Measurements from ENCODE around the gene SPR. TPM values are rescaled to one million over a fixed set of nuclear protein-coding genes. Genes with fewer than 3 reads are reported as not detected.

Gene SPR
- total and polyA plus RNA-seq, 2 of the 13 experiments (the other 11 are each of a cell fraction or from before 2014, with no cell fraction given): 34.0 to 96.0 TPM

- WGBS (ENCODE audit: low lambda C conversion rate): 25% methylated on average over 7 of the region's 7 CpGs
- Histone ChIP-seq H4K20me1 (ENCODE audit: insufficient read depth, low read length) (no peaks in the 10 kb centered on the region; the same call in 1 of the 2 replicates), H3K9me3 (ENCODE audit: low read length) (no peaks in the 10 kb centered on the region), H3K4me2 (ENCODE audit: low read depth, low read length) (no peak overlapping the region), H3K36me3 (replicated peaks in 1 of 2; ENCODE audit: control insufficient read depth in 1 of 2, insufficient read depth in 2 of 2, low read length in 2 of 2) (no peaks in the 10 kb centered on the region), H2AFZ (ENCODE audit: low read length) (no peak overlapping the region), H3K79me2 (ENCODE audit: insufficient read depth, low read length) (no peaks in the 10 kb centered on the region), H3K4me3 (replicated peaks in 1 of 3; ENCODE audit: insufficient read depth in 1 of 3, low read depth in 2 of 3, low read length in 3 of 3) (no peak overlapping the region), H3K4me1 (ENCODE audit: insufficient read depth, low read length) (peaks cover 35% of the 10 kb centered on the region), H3K9ac (ENCODE audit: insufficient read depth, low read depth, low read length) (no peak overlapping the region), H3K27ac (ENCODE audit: extremely low read length, insufficient read depth, low read length) (no peak overlapping the region), H3K27me3 (ENCODE audit: control insufficient read depth in 1 of 2, insufficient read depth in 2 of 2, low read length in 2 of 2) (peaks cover 17 to 75% of the 10 kb centered on the region in 2 experiments)
- ATAC-seq: no peak
- in situ Hi-C loops (cut with HindIII; ENCODE audit: extremely low pct_ligation_motif_present, low pct_unique_long_range_greater_than_20kb): no loop called here
- no TSS peak for BruUV-seq (replicated peaks)
- intact Hi-C loops (cut with micrococcal nuclease; ENCODE audit: unreplicated experiment): no loop called here
- peak; percentile 60 for FAIRE-seq
- DNase-seq (ENCODE audit: low spot score): no peak
- no peak for TF ChIP-seq ZBTB1 (CRISPR knock-in tag; IDR thresholded peaks at IDR 0.05; ENCODE audit: borderline replicate concordance)
- TF ChIP-seq KDM5B (CRISPR knock-in tag; IDR thresholded peaks at IDR 0.05; ENCODE audit: borderline replicate concordance): no peak
- no peak for TF ChIP-seq ATF6 (CRISPR knock-in tag; conservative IDR thresholded peaks at IDR 0.05)
- TF ChIP-seq XRCC5 (optimal IDR thresholded peaks at IDR 0.05; ENCODE audit: low read length): peak; percentile 36
- TF ChIP-seq ATF7 (IDR thresholded peaks at IDR 0.05): peak; percentile 17; the same call in 1 of the 2 replicates
- no peak for TF ChIP-seq ATF7 (CRISPR knock-in tag; IDR thresholded peaks at IDR 0.05)
- no peak for TF ChIP-seq ZNF691 (CRISPR knock-in tag; IDR thresholded peaks at IDR 0.05; ENCODE audit: borderline replicate concordance, low read depth)
- TF ChIP-seq NR3C1 (CRISPR knock-in tag; IDR thresholded peaks at IDR 0.05): no peak
- no peak for TF ChIP-seq TEAD2 (CRISPR knock-in tag; IDR thresholded peaks at IDR 0.05)
- no peak for TF ChIP-seq ZNF431 (CRISPR knock-in tag; IDR thresholded peaks at IDR 0.05; ENCODE audit: borderline replicate concordance, low read depth)
- 0 out of 2 replicates have a peak, but pooled peaks have one; percentile 12 for TF ChIP-seq CTCF (CRISPR knock-in tag; IDR thresholded peaks at IDR 0.05)
- TF ChIP-seq ZNF354B (CRISPR knock-in tag; IDR thresholded peaks at IDR 0.05): no peak
- TF ChIP-seq ISL2 (CRISPR knock-in tag; IDR thresholded peaks at IDR 0.05): no peak
- TF ChIP-seq IRF1 (CRISPR knock-in tag; IDR thresholded peaks at IDR 0.05; ENCODE audit: low read depth): no peak
- ChIA-PET POLR2A (no interaction called here), CTCF (ENCODE audit: low intra/inter-chr PET ratio, low total read pairs) (no interaction called here)
Measured at GRCh38 chr2:72913486-72914205, 26.4 kb downstream of the SPR start.
